Breast epithelium (tissue), 4 donors: Measurements from ENCODE around the gene BPTF. TPM values are rescaled to one million over a fixed set of nuclear protein-coding genes. Genes with fewer than 3 reads are reported as not detected.
A peak's percentile ranks its signal among the peaks of the same experiment; 100 is the strongest.

Source experiments
- DNase-seq, 2 donors: peaks; one replicate each; pipeline ENCODE4 v3.0.0-alpha.2; 2019; ENCODE audit warnings: low spot score in 2 of 2
- H3K27ac ChIP-seq, 2 donors: fragments of 200-600 bp; sonication (generic) in 1 of 2; one replicate each; pipeline ENCODE4 v1.5.1; 2016 to 2019; ENCODE audit warnings: mild to moderate bottlenecking in 1 of 2
- H3K27me3 ChIP-seq, 2 donors: fragments of 200-600 bp; sonication (generic) in 1 of 2; one replicate each; pipeline versions ENCODE4 v1.5.1 to v1.6.0; 2017 to 2019; ENCODE audit warnings: control low read depth in 1 of 2, mild to moderate bottlenecking in 1 of 2
- H3K36me3 ChIP-seq: fragments of 200-600 bp; one replicate; pipeline ENCODE4 v1.5.1; 2019
- H3K4me1 ChIP-seq, 2 donors: fragments of 200-600 bp; sonication (generic); one replicate each; pipeline ENCODE4 v1.5.1; 2016 to 2019; ENCODE audit warnings: control low read depth in 1 of 2
- H3K4me3 ChIP-seq, 3 donors: fragments of 200-600 bp; sonication (generic); 1 replicate in 2 of 3; 2 replicates in 1 of 3; pipeline ENCODE4 v1.5.1; 2016 to 2019; ENCODE audit warnings: mild to moderate bottlenecking in 3 of 3, moderate library complexity in 2 of 3
- H3K9me3 ChIP-seq, 2 donors: fragments of 200-600 bp; sonication (generic) in 1 of 2; one replicate each; pipeline ENCODE4 v1.5.1; 2016 to 2019; ENCODE audit warnings: control low read depth in 1 of 2
- POLR2A ChIP-seq: fragments of 450-650 bp; IDR thresholded peaks from one replicate; pipeline ENCODE4 v1.6.1; 2016; ENCODE audit warnings: antibody characterized with exemption, mild to moderate bottlenecking, moderate library complexity
- POLR2AphosphoS5 ChIP-seq, 3 donors: sonication (generic); formaldehyde crosslinking; IDR thresholded peaks; one replicate each; pipeline ENCODE4 v1.6.1; 2017; ENCODE audit warnings: antibody characterized with exemption in 3 of 3
- intact Hi-C: fragments of 100-400 bp; cut with DNase I; formaldehyde crosslinking; loops from one replicate; pipeline ENCODE4 v1.15.1; 2023; ENCODE audit warnings: low total_unique reads
- total RNA-seq, 3 donors: library from RNA; depleted of rRNA; stranded (reverse); fragments of >200 nt; gene quantifications; one replicate each; pipeline ENCODE4 v1.1.0, GENCODE V29; 2016
- TF ChIP-seq, protein P1 (sequence below), 3 donors: fragments of 450-650 bp; IDR thresholded peaks; one replicate each; pipeline ENCODE4 v1.5.1; 2016 to 2017; ENCODE audit warnings: antibody characterized with exemption in 3 of 3, mild to moderate bottlenecking in 3 of 3, moderate library complexity in 3 of 3

The BPTF gene
- total RNA-seq, 3 donors from 2014 or later, result 97.6 to 142 (median 120) TPM

DNA sequence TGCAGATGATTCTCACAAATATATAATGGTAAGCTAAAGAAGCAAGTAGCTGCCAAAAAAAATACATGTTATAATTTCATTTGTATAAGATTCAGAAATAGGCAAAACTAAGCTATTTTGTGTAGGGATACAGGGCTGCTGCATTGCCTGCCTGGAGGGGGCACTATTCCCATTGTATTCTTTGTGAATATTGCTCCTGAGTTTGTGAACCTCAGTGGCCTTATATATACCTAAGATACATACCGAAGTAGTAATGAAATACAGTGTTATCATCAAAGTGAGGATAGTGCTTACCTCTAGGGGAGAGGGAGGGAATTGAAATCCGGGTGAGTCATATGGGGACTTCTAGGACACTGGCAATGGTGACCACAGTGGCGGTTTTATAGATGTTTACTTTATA lies 117.5 kb downstream of the BPTF start:
- TF ChIP-seq POLR2A, result no peak
- TF ChIP-seq, protein P1, sequence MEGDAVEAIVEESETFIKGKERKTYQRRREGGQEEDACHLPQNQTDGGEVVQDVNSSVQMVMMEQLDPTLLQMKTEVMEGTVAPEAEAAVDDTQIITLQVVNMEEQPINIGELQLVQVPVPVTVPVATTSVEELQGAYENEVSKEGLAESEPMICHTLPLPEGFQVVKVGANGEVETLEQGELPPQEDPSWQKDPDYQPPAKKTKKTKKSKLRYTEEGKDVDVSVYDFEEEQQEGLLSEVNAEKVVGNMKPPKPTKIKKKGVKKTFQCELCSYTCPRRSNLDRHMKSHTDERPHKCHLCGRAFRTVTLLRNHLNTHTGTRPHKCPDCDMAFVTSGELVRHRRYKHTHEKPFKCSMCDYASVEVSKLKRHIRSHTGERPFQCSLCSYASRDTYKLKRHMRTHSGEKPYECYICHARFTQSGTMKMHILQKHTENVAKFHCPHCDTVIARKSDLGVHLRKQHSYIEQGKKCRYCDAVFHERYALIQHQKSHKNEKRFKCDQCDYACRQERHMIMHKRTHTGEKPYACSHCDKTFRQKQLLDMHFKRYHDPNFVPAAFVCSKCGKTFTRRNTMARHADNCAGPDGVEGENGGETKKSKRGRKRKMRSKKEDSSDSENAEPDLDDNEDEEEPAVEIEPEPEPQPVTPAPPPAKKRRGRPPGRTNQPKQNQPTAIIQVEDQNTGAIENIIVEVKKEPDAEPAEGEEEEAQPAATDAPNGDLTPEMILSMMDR (IDR thresholded peaks at IDR 0.05), result peak in 1 of 3 donors; percentile 11
- peaks cover 18% of the 10 kb centered on the region for H3K36me3 ChIP-seq

DNA sequence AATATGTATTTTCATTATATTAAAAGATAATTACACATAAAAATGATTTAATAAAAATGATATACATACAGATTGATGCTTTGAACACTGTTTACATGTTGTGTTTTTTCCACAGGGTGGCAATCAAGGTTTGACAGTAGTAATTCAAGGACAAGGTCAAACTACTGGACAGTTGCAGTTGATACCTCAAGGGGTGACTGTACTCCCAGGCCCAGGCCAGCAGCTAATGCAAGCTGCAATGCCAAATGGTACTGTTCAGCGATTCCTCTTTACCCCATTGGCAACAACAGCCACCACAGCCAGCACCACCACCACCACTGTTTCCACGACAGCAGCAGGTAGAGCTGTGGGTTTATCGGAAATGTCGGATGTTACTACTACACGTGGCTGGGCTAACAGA lies 118.7 kb downstream of the BPTF start:
- no peak for TF ChIP-seq POLR2A
- TF ChIP-seq, protein P1 (IDR thresholded peaks at IDR 0.05), result no peak
- TF ChIP-seq POLR2AphosphoS5 (IDR thresholded peaks at IDR 0.05), result no peak
- Histone ChIP-seq H3K27ac (no peak overlapping the region), H3K27me3 (no peaks in the 10 kb centered on the region), H3K4me3 (no peak overlapping the region), H3K4me1 (no peaks in the 10 kb centered on the region), H3K36me3 (peaks cover 18% of the 10 kb centered on the region), H3K9me3 (no peaks in the 10 kb centered on the region)
- intact Hi-C loops, result no loop called here
- DNase-seq, result no peak

More for the DNA sequence above, 117.5 kb downstream of the BPTF start:
- Histone ChIP-seq H3K4me1 (no peaks in the 10 kb centered on the region), H3K4me3 (no peak overlapping the region), H3K27ac (no peak overlapping the region), H3K27me3 (no peaks in the 10 kb centered on the region), H3K9me3 (no peaks in the 10 kb centered on the region)
- intact Hi-C loops, result no loop called here
- no peak for DNase-seq

DNA sequence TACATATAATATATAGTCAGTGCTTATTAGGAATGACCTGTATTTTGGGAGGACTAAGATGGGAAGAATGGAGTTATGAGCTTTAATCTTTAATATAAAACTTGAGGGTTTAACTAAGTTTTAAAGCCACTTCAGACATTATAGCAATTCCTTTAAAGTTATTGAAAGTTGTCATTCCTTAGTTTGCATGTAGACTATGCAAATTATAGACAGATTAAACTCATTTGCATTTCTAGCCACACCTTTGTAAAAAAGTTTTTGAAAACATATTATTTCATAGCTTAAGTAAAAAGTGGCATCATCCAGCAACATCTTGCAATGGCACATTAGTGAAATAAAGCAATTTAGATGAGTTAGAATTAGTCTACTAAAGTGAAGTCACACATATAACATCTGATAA lies 121.2 kb downstream of the BPTF start:
- no peaks in the 10 kb centered on the region for H3K9me3 ChIP-seq
- DNase-seq, result no peak
- H3K4me1 ChIP-seq, result no peaks in the 10 kb centered on the region
- intact Hi-C loops, result no loop called here
- H3K27ac ChIP-seq, result no peak overlapping the region
- no peak for TF ChIP-seq POLR2AphosphoS5 (IDR thresholded peaks at IDR 0.05)
- TF ChIP-seq, protein P1 (IDR thresholded peaks at IDR 0.05), result no peak
- TF ChIP-seq POLR2A, result no peak
- peaks cover 18% of the 10 kb centered on the region for H3K36me3 ChIP-seq
- H3K27me3 ChIP-seq, result no peaks in the 10 kb centered on the region
- H3K4me3 ChIP-seq, result no peak overlapping the region

DNA sequence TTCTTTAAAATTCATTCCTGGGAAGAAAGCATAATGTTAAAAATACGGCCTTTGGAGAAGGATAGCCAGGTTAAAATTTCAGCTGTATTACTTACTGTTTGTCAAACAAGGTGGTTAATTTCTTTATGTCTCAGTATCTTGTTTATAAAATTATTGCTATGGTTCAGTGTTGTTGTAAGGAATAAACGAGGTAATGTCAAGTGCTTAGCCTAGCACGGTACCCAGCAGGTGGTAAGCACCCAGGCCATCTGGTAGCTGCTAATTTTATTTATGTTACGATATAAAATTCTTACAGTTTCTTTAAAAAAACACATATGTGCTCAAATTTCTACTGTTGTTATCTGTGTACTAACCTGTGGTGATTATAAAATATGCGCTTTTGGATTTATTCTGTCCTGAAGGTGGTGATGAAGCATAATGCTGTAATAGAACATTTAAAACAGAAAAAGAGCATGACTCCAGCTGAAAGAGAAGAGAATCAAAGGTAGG lies 122.1 kb downstream of the BPTF start:
- intact Hi-C loops, result no loop called here
- H3K4me3 ChIP-seq, result no peak overlapping the region

DNA sequence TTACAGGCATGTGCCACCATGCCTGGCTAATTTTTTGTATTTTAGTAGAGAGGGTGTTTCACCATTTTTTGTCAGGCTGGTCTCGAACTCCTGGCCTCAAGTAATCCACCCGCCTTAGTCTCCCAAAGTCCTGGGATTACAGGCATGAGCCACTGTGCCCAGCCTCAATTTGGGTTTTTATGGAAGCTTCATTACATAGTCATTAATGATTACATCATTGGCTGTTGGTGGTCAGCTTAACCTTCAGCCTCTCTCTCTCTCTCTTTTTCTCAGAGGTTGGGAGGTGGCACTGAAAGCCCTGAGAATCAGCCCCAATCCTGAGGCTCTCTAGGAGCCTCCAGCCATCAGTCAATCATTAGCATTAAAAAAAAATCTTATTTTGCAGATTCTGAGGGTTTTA lies 125.6 kb downstream of the BPTF start:
- Histone ChIP-seq H3K4me1 (no peaks in the 10 kb centered on the region), H3K9me3 (no peaks in the 10 kb centered on the region), H3K27ac (no peak overlapping the region), H3K36me3 (peaks cover 5% of the 10 kb centered on the region), H3K4me3 (no peak overlapping the region), H3K27me3 (no peaks in the 10 kb centered on the region)
- intact Hi-C loops, result no loop called here
- no peak for DNase-seq
- TF ChIP-seq, protein P1 (IDR thresholded peaks at IDR 0.05), result no peak
- TF ChIP-seq POLR2A, result no peak
- no peak for TF ChIP-seq POLR2AphosphoS5 (IDR thresholded peaks at IDR 0.05)

More for the DNA sequence above, 122.1 kb downstream of the BPTF start:
- Histone ChIP-seq H3K9me3 (no peaks in the 10 kb centered on the region), H3K4me1 (no peaks in the 10 kb centered on the region), H3K27me3 (no peaks in the 10 kb centered on the region), H3K36me3 (peaks cover 18% of the 10 kb centered on the region), H3K27ac (no peak overlapping the region)
- no peak for DNase-seq
- TF ChIP-seq POLR2A (no peak), POLR2AphosphoS5 (IDR thresholded peaks at IDR 0.05) (no peak)
- TF ChIP-seq, protein P1 (IDR thresholded peaks at IDR 0.05), result no peak
